Mucosa of rectum (tissue), 2 donors: ENCODE data around the gene ABI3.

Experiments
- H3K27ac ChIP-seq, 2 donors: one replicate each; pipeline ENCODE4 v1.7.0; 2013; ENCODE audit warnings: inconsistent platforms in 2 of 2, low read depth in 2 of 2, low read length in 2 of 2
- H3K27me3 ChIP-seq, 2 donors: one replicate each; pipeline ENCODE4 v1.7.0; 2013; ENCODE audit warnings: low read length in 2 of 2; ENCODE audit not compliant: control insufficient read depth in 2 of 2, insufficient read depth in 2 of 2
- H3K36me3 ChIP-seq, 2 donors: one replicate each; pipeline ENCODE4 v1.7.0; 2013; ENCODE audit warnings: low read length in 2 of 2; ENCODE audit not compliant: control insufficient read depth in 2 of 2, insufficient read depth in 2 of 2
- H3K4me1 ChIP-seq, 2 donors: one replicate each; pipeline ENCODE4 v1.7.0; 2013; ENCODE audit warnings: low read length in 2 of 2, mild to moderate bottlenecking in 1 of 2; ENCODE audit not compliant: control insufficient read depth in 2 of 2, insufficient read depth in 2 of 2
- H3K4me3 ChIP-seq, 2 donors: one replicate each; pipeline ENCODE4 v1.7.0; 2013; ENCODE audit warnings: low read length in 2 of 2
- H3K9ac ChIP-seq, 2 donors: one replicate each; pipeline ENCODE4 v1.7.0; 2013; ENCODE audit warnings: low read length in 2 of 2, low read depth in 1 of 2, mild to moderate bottlenecking in 1 of 2
- H3K9me3 ChIP-seq, 2 donors: one replicate each; pipeline ENCODE4 v1.7.0; 2013; ENCODE audit warnings: low read length in 2 of 2; ENCODE audit not compliant: control insufficient read depth in 2 of 2
- donor health status: healthy.
- donor health status: Normal muscosa, but diverticular disease.

ABI3 gene

DNA sequence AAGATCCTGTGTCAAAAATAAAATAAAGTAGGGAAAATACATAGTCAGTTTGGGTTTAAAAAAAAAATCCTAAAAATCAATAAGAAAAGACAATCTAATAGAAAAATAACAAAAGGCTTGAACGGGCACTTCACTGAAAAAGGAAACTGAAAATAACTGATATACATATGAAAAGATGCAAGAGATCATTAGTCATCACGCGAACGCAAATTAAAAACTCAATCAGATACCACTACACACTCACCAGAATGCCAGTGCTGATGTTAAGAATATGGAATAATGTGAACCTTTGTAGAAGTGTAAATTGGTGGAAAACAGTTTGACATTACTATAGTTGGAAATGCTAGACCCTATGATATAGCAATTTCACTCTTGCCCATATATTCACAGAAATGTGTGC, 14.8 kb upstream of the ABI3 start:
- H3K9ac ChIP-seq, result no peak overlapping the region
- H3K27me3 ChIP-seq, result no peaks in the 10 kb centered on the region
- H3K9me3 ChIP-seq, result no peaks in the 10 kb centered on the region
- H3K36me3 ChIP-seq, result no peaks in the 10 kb centered on the region
- no peak overlapping the region for H3K4me3 ChIP-seq
- peaks cover 4 to 5% of the 10 kb centered on the region in 2 donors for H3K4me1 ChIP-seq
- H3K27ac ChIP-seq, result no peak overlapping the region

DNA sequence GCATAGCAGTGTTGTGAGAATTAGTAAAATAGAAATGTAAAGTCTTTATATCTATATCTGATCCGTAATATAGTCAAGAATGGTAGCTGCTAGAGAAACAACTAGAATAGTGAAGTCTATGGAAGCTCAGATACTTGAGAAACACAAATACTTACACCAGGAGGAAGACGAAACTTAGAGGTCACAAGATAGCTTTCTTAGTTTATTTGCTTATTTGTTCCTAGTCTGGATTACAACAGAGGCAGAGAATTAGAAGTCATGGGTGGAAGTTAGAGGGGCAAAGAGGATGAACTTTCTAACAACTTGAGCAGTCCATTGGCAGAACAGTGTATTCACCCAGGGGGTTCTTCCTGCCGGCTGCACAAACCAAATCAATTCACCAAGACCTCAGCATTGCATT, 14.0 kb upstream of the ABI3 start:
- Histone ChIP-seq H3K4me1 (peaks cover 4 to 5% of the 10 kb centered on the region in 2 donors), H3K36me3 (no peaks in the 10 kb centered on the region), H3K27ac (no peak overlapping the region)

DNA sequence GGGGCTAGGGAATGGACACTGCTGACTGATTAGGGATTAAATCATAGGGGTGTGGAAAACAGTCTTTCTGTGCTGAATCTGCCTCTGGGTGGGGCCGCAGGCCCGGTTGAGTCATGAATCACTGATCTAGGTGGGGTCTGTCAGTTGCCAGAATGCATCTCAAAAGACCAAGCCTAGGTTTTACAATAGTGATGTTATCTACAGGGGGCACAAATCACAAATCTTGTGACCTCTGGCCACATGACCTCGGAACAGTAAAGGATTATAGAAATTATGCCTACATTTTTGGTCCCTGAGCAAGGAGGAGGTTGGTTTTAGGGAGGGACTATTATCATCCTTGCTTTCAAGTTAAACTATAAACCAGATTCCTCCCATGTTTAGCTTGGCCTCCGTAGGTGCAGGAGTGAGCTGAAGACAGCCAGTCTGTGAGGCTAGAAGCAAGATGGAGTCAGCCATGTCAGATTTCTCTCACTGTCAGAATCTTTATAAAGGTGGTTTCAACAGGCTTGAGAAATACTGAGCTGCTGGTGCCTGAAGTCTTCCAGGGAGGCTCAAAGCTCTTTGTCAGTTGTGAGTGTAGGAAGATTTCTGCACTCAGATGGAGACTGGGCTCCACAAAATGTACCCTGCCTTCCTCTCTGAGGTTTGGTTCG, 13.0 kb upstream of the ABI3 start:
- Histone ChIP-seq H3K9me3 (no peaks in the 10 kb centered on the region), H3K27ac (no peak overlapping the region), H3K9ac (no peak overlapping the region)

More for the DNA sequence above, 14.0 kb upstream of the ABI3 start:
- H3K27me3 ChIP-seq, result no peaks in the 10 kb centered on the region
- no peak overlapping the region for H3K4me3 ChIP-seq
- H3K9ac ChIP-seq, result no peak overlapping the region
- H3K9me3 ChIP-seq, result no peaks in the 10 kb centered on the region

DNA sequence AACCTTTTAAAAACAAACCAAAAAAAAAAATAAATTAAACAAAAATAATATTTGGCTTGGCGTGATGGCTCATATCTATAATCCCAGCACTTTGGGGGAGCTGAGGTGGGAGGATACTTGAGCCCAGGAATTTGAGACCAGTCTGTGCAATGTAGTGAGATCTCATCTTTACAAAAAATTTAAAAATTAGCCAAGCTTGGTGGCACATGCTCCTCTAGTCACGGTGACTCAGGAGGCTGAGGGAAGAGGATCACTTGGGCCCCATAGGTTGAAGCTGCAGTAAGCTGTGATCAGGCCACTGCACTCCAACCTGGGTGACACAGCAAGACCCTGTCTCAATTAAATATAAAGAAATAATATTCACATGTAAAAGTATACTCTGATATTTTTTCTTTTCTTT, 12.3 kb upstream of the ABI3 start:
- H3K4me1 ChIP-seq, result peaks cover 4 to 5% of the 10 kb centered on the region in 2 donors
- no peaks in the 10 kb centered on the region for H3K9me3 ChIP-seq
- no peak overlapping the region for H3K9ac ChIP-seq

More for the DNA sequence above, 13.0 kb upstream of the ABI3 start:
- Histone ChIP-seq H3K4me1 (peaks cover 4 to 5% of the 10 kb centered on the region in 2 donors), H3K4me3 (no peak overlapping the region), H3K36me3 (no peaks in the 10 kb centered on the region), H3K27me3 (no peaks in the 10 kb centered on the region)

DNA sequence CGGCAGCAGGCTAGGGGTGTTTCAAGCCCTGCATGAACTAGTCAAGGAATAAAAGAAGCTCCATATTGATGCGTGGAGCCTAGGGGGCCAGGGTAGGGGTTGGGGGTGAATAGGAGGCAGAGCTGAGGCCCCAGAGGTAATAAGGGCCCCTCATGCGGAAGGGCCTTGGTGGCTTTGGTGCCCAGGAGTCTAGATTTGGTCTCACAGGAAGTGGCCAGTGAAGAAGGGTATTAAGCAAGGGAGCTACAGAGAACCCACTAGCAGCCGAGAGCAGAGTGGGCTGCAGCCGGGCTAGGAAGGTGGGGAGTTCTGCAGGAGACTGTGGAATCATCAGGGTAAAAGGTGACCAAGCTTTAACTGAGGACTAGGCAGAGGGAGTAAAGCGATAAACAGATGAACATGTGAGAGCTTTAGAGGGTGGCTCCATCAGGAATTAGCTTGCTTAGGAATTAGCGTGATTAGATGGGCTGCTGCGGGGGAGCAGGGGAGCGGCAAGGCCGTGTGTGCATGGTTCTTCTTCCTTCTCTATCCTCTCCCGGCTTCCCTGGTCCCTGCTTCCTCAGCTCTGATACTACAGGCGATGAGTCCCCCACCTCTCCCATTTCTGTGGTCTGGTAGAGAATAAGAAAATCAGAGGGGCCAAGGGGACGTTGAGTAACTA, 10.0 kb upstream of the ABI3 start:
- H3K9me3 ChIP-seq, result no peaks in the 10 kb centered on the region
- no peak overlapping the region for H3K4me3 ChIP-seq
- H3K36me3 ChIP-seq, result no peaks in the 10 kb centered on the region
- no peaks in the 10 kb centered on the region for H3K27me3 ChIP-seq
- H3K4me1 ChIP-seq, result no peaks in the 10 kb centered on the region
- H3K27ac ChIP-seq, result no peak overlapping the region
- H3K9ac ChIP-seq, result no peak overlapping the region

More for the DNA sequence above, 12.3 kb upstream of the ABI3 start:
- Histone ChIP-seq H3K27me3 (no peaks in the 10 kb centered on the region), H3K27ac (no peak overlapping the region), H3K36me3 (no peaks in the 10 kb centered on the region), H3K4me3 (no peak overlapping the region)

DNA sequence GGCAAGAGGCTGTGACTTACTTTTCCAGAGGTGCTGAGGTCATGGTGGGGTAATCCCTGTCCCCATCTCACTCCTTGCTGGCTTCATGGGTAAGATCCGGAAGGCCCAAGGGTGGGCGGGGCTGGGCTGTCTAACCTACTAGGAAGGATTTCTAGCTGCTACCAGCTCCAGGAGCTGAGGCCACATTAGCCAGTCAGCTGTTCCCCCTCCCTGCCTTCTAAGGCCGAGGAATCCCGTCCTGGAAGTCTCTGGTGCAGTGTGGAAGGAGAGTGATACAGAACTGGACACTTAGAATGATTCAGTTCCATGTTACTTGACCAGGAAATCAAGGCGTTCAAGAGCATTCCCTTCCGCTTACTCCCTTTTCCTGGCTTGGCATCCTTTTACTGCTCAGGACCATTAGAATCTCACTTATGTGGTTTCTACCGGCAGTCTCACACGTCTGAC, 9.0 kb upstream of the ABI3 start:
- H3K27ac ChIP-seq, result no peak overlapping the region
- no peaks in the 10 kb centered on the region for H3K9me3 ChIP-seq
- H3K4me3 ChIP-seq, result no peak overlapping the region
- no peak overlapping the region for H3K9ac ChIP-seq
- H3K4me1 ChIP-seq, result no peaks in the 10 kb centered on the region
- no peaks in the 10 kb centered on the region for H3K36me3 ChIP-seq
- no peaks in the 10 kb centered on the region for H3K27me3 ChIP-seq

DNA sequence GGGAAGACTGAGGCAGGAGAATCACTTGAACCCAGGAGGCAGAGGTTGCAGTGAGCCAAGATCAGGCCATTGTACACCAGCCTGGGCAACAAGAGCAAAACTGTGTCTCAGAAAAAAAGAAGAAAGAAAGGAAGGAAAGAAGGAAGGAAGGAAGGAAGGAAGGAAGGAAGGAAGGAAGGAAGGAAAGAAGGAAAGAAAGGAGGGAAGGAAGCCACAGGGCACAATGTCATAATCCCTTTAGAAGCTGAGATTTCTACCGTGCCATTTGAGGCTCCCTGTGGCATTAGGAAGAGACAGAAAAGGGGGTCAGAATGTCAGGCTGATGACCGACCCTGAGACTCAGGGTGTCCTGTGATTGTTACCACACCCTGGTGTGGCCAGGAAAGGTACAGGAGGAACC, 6.7 kb upstream of the ABI3 start:
- Histone ChIP-seq H3K4me3 (no peak overlapping the region), H3K27me3 (peaks cover 0 to 3% of the 10 kb centered on the region in 2 donors), H3K9ac (no peak overlapping the region), H3K4me1 (no peaks in the 10 kb centered on the region), H3K36me3 (no peaks in the 10 kb centered on the region), H3K27ac (no peak overlapping the region), H3K9me3 (no peaks in the 10 kb centered on the region)

DNA sequence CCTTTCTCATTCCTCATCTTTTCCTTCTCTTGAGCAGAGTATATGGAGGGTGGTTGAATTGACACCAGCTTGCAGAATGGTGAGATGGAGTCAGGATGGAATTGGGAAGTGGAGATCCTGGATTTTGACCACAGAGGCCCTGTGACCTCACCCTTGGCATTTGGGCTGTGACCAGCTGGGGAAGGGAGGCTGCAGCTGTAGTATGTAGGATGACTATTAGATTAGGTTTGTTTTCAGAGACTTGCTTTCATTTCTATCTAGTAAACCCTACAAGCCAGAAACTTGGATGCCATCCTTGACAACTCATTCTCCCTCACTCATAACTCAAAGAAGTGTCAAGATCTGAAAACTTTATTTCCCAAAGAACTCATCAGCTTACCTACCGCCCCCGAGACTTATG, 6.0 kb upstream of the ABI3 start:
- H3K4me3 ChIP-seq, result no peak overlapping the region
- no peak overlapping the region for H3K9ac ChIP-seq
- no peak overlapping the region for H3K27ac ChIP-seq
- peaks cover 0 to 3% of the 10 kb centered on the region in 2 donors for H3K27me3 ChIP-seq
- peaks cover 5% of the 10 kb centered on the region in 2 donors for H3K4me1 ChIP-seq
- H3K9me3 ChIP-seq, result no peaks in the 10 kb centered on the region
- H3K36me3 ChIP-seq, result no peaks in the 10 kb centered on the region

DNA sequence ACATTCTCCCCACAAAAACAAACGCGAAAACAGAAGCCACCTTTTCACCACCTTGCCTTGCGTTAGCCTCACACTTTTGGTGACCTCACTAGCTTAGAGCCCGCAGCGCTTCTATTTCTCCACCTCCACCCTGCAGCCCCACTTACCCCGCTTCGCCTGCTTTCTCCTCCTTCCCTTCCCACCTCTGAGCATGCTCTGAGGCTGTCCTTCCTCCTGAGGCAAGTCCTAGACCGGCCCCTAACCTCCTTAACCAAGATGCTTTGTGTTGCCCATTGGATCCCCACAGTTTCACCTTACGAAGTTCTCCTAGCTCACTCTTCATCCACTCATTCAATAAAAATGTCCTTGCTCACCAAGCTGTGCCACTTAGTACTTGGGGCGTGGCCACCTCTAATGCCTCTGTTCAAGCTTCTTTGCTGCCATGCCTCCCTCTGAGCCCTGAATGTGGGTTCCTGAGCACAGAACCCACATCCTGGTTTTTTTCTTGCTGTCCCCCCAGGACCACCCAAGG, 1.4 kb upstream of the ABI3 start:
- Histone ChIP-seq H3K27ac (no peak overlapping the region), H3K9me3 (no peaks in the 10 kb centered on the region), H3K36me3 (no peaks in the 10 kb centered on the region), H3K9ac (no peak overlapping the region), H3K27me3 (peaks cover 0 to 3% of the 10 kb centered on the region in 2 donors), H3K4me3 (no peak overlapping the region), H3K4me1 (peaks cover 10% of the 10 kb centered on the region in 2 donors)

DNA sequence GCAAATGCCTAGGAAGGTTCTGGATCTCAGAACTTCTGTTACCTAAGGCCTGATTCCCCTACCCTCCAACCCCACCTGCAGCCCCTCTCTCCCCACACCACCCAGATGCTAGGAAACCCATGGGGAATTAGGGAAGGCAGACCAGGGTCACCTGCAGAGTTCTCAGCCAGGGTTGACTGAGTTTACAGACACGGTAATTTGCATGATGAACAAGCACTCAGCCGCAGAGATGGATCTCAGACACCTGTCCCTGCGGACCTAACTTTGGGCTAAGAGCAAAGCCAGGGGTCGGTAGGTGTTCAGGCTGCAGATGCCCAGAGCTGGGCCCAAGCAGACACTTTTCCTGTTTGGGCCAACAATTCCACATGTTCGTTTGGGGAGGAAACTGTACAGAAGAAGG, 2.9 kb downstream of the ABI3 start:
- peaks cover 26 to 30% of the 10 kb centered on the region in 2 donors for H3K4me1 ChIP-seq
- H3K27me3 ChIP-seq, result no peaks in the 10 kb centered on the region
- no peaks in the 10 kb centered on the region for H3K9me3 ChIP-seq
- peak overlapping the region; percentile 2 to 45 for H3K4me3 ChIP-seq
- no peaks in the 10 kb centered on the region for H3K36me3 ChIP-seq
- H3K27ac ChIP-seq, result peak overlapping the region in 1 of 2 donors; percentile 24
- H3K9ac ChIP-seq, result no peak overlapping the region
